Pancreas (tissue), 10 donors: ENCODE measurements around the gene ATG2B. TPM values are rescaled to one million over a fixed set of nuclear protein-coding genes. Genes with fewer than 3 reads are reported as not detected.

Experiments
- ATAC-seq, 4 donors: fragments of 200-7000 bp; cut with Tn5 transposase; one replicate each; pipeline versions ENCODE4 v1.8.0 to v1.9.1; 2020; ENCODE audit warnings: mild to moderate bottlenecking in 4 of 4, moderate library complexity in 4 of 4
- DNase-seq, 6 donors: peaks; one replicate each; pipeline ENCODE4 v3.0.0-alpha.2; 2020
- FAIRE-seq: peaks from 2 replicates; lab custom pipeline; 2012; peaks lifted over from hg19 to GRCh38; lab: Jason Lieb, UNC
- H3K27ac ChIP-seq, 4 donors: fragments of 200-600 bp; sonication (generic); 1 replicate in 3 of 4; 2 replicates in 1 of 4; pipeline versions ENCODE4 v1.5.0 to v1.8.0; 2020
- H3K27me3 ChIP-seq, 4 donors: fragments of 200-600 bp; one replicate each; pipeline ENCODE4 v1.8.0; 2021
- H3K36me3 ChIP-seq, 3 donors: fragments of 200-600 bp; sonication (generic) in 1 of 3; one replicate each; pipeline versions ENCODE4 v1.5.0 to v1.8.0; 2020 to 2021
- H3K4me1 ChIP-seq, 3 donors: fragments of 200-600 bp; one replicate each; pipeline ENCODE4 v1.8.0; 2021
- H3K4me3 ChIP-seq, 4 donors: fragments of 200-600 bp; sonication (generic) in 2 of 4; one replicate each; pipeline versions ENCODE4 v1.5.0 to v1.8.0; 2020 to 2021
- H3K9me3 ChIP-seq, 4 donors: fragments of 200-600 bp; one replicate each; pipeline ENCODE4 v1.8.0; 2021
- CTCF ChIP-seq, 4 donors: fragments of 200-600 bp; sonication (generic) in 3 of 4; IDR thresholded peaks; one replicate each; pipeline versions ENCODE4 v1.5.0 to v1.8.0; 2021; ENCODE audit warnings: antibody characterized with exemption in 4 of 4
- WGBS, 2 donors: extraction: QIAGEN DNeasy Blood & Tissue Kit; methylation state at CpG; one replicate each; pipeline ENCODE4 v1.1.7; 2013; 5-methylcytosine and 5-hydroxymethylcytosine counted together
- intact Hi-C, 3 donors: fragments of 100-400 bp; cut with DNase I; formaldehyde crosslinking; loops; one replicate each; pipeline versions ENCODE4 v1.11.1 to v1.14.2; 2022
- polyA plus RNA-seq, 2 donors: library from polyadenylated mRNA; stranded (reverse); fragments of 200-250 nt; gene quantifications; one replicate each; pipeline ENCODE4 v1.2.3, GENCODE V29; 2013
- total RNA-seq, 6 donors: library from RNA; stranded (reverse); fragmentation: NEBNext Ultra II Directional in 4 of 6; extraction: Animal tissue kit (Norgen Biotek cat#: 25700) in 4 of 6; gene quantifications; one replicate each; pipeline versions ENCODE4 v1.2.1 to v1.2.4, GENCODE V29; 2021 to 2023
- donor health status: healthy with polysubstance abuse.
- donor health status: DM: no; HTN: no; CAD: no; lungs with moderate emphysema.
- donor health status: DM: no; HTN: no; CAD: no.
- donor health status: control.
- donor health status: control.
- donor health status: Bipolar disorder and iron deficiency.
- donor health status: DM: yes; HTN: yes; CAD: no.
- donor health status: DM: no; HTN: no; CAD: no.
- donor health status: DM: no; HTN: no; CAD: no.
- donor health status: DM: yes; HTN: yes; CAD: no.

The ATG2B gene
- total and polyA plus RNA-seq, 8 donors: 7.4 to 23.4 (median 19.7) TPM

DNA sequence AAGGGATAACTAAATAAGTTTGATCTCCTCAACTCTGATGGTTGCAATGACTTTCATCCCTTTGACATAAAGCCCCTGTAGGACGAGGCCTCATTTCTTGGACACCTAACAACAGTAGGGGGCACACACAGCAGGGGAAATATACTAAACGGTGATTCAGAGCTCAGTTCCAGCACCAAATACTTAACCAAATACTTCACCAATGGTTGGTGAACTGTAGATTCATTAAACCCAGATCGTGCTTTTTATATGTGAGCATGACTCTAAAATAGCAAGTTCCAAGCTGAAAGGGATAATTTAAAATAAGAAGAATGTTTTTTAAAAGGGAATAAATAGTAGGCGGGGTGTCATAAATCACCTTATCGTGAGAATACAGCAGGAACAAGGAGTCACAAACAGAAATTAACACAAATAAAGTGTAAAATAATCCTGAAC lies 53.2 kb downstream of the ATG2B start:
- Histone ChIP-seq H3K4me1 (peaks cover 0 to 14% (median 11%) of the 10 kb centered on the region in 3 donors), H3K27ac (peak overlapping the region in 3 of 4 donors; percentile 23 to 55 (median 53)), H3K27me3 (no peaks in the 10 kb centered on the region), H3K36me3 (peaks cover 0 to 64% (median 8%) of the 10 kb centered on the region in 3 donors), H3K4me3 (no peak overlapping the region), H3K9me3 (no peaks in the 10 kb centered on the region)
- no peak for FAIRE-seq
- no peak for DNase-seq
- intact Hi-C loops: loop anchor here in 2 of 3 donors (10.0 kb wide), 2 partner anchors 105 to 115 kb away; no protein-coding TSS in a partner anchor
- no peak for TF ChIP-seq CTCF (IDR thresholded peaks at IDR 0.05)
- ATAC-seq: peak in 3 of 4 donors; percentile 33 to 52 (median 44)
- WGBS, 2 donors: 49 to 56% methylated on average over 5 of the region's 5 CpGs

DNA sequence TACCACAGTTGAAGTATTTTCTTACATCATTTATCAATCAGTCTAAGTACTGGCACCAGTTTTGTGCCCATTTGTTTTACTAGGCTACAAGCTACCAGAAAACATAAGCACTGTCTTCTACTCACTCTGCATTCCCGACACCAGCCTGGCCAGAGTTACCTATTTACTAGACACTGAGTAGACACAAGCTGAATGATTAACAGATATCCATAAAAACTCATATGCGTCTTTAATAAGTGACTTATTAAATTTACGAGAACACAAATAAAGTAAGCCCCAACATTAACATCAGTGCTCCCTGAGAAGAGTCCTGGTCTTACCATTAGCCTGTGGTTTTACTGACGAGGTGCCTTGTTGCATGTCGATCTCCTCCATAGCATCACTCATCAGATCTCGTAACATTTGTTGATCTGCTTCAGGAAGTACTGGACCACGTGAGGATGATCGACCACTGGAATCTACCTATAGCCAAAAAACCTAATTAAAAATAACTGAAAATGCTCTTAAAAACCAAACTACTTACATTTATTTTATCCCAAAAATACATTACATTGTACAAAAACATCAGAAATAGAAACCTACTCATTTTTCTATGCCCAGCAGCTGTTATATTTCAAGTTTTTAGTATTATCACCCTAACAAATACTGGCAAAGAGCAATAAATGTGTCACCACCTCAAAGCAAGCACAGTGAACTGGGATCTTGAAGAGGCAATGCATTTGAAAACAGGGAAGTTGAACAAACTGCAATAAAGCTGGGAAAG lies 53.8 kb downstream of the ATG2B start:
- no peak for FAIRE-seq
- peak overlapping the region in 3 of 4 donors; percentile 23 to 55 (median 53) for H3K27ac ChIP-seq
- no peak overlapping the region for H3K4me3 ChIP-seq
- intact Hi-C loops: loop anchor here in 2 of 3 donors (10.0 kb wide), 2 partner anchors 105 to 115 kb away; no protein-coding TSS in a partner anchor
- WGBS, 2 donors: 42 to 55% methylated on average over 8 of the region's 8 CpGs
- H3K36me3 ChIP-seq: peaks cover 0 to 62% (median 11%) of the 10 kb centered on the region in 3 donors
- ATAC-seq: peak; percentile 78 to 92 (median 90)
- no peak for TF ChIP-seq CTCF (IDR thresholded peaks at IDR 0.05)
- H3K9me3 ChIP-seq: no peaks in the 10 kb centered on the region
- peak in 1 of 6 donors; percentile 33 for DNase-seq
- H3K27me3 ChIP-seq: no peaks in the 10 kb centered on the region
- peaks cover 0 to 14% (median 11%) of the 10 kb centered on the region in 3 donors for H3K4me1 ChIP-seq

GRCh38 chr14:96307434-96307833 lies 55.7 kb downstream of the ATG2B start:
- 69 to 71% methylated on average over 4 of the region's 4 CpGs for WGBS, 2 donors
- Histone ChIP-seq H3K36me3 (peaks cover 0 to 62% (median 14%) of the 10 kb centered on the region in 3 donors), H3K4me3 (no peak overlapping the region), H3K4me1 (peaks cover 0 to 14% (median 11%) of the 10 kb centered on the region in 3 donors), H3K27me3 (no peaks in the 10 kb centered on the region), H3K27ac (no peak overlapping the region), H3K9me3 (no peaks in the 10 kb centered on the region)
- DNase-seq: no peak
- FAIRE-seq: no peak
- no peak for ATAC-seq
- no peak for TF ChIP-seq CTCF (IDR thresholded peaks at IDR 0.05)
- intact Hi-C loops: loop anchor here in 2 of 3 donors (10.0 kb wide), 2 partner anchors 107 to 117 kb away; no protein-coding TSS in a partner anchor

DNA sequence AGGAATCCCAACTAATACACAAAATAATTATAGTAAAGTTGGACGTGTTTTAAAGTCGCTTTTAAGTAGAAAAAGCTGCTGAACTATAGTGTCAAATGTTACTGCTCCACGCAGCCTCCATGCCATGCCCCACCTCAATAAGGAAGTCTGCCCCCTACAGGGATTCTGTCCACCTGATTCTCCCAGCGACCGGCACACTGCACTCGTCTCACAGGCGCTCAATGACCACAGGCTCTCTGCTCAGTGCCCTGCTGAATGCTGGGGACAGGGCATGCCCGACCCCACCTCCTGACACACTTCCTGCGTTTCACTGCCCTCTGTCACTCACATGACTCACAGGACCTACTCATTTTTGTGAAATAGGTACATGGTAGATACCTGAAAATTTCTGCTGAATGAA lies 58.2 kb downstream of the ATG2B start:
- FAIRE-seq (no peak), ATAC-seq (no peak), DNase-seq (no peak)
- H3K27ac ChIP-seq: no peak overlapping the region
- WGBS, 2 donors: 86 to 89% methylated on average over 9 of the region's 9 CpGs
- no peak overlapping the region for H3K4me3 ChIP-seq
- peaks cover 0 to 65% (median 18%) of the 10 kb centered on the region in 3 donors for H3K36me3 ChIP-seq
- peaks cover 0 to 2% (median 1%) of the 10 kb centered on the region in 3 donors for H3K4me1 ChIP-seq
- no peak for TF ChIP-seq CTCF (IDR thresholded peaks at IDR 0.05)
- H3K9me3 ChIP-seq: no peaks in the 10 kb centered on the region
- intact Hi-C loops: loop anchor here in 2 of 3 donors (10.0 kb wide), 2 partner anchors 110 to 120 kb away; no protein-coding TSS in a partner anchor
- H3K27me3 ChIP-seq: no peaks in the 10 kb centered on the region
